Erythroblast (primary cell): ENCODE results near the gene ANKRD60.

Experiments
- GATA1 ChIP-seq: IDR thresholded peaks from 2 replicates; pipeline ENCODE4 v1.6.1; 2011; ENCODE audit warnings: low read depth, mild to moderate bottlenecking, control low read depth, low read length, moderate library complexity
- POLR2A ChIP-seq: IDR thresholded peaks from 2 replicates; pipeline ENCODE4 v1.6.1; 2011; ENCODE audit warnings: mild to moderate bottlenecking, low read length

DNA sequence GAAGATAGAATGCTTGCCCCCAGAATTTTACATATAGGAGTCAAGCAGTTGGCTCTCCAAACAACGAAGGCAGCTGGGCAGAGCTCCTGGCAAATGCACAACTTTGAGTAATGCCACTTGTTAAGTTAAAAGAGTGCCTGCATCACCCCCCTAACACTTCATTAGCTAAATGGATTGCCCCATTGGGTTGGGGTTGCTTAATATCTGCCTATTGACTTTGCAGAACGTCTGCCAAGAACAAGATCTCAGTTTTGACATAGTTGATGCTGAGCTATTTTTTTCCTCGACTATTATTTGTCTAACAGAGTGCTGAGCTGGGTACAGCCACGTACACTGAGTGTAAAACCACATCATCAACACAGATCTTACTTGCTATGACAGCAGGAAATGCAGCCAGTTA lies 12.1 kb downstream of the ANKRD60 start:
- TF ChIP-seq POLR2A (no peak), GATA1 (no peak)
